A673 (cell line): Measurements from ENCODE around the gene ZCCHC24.

Experiments used
- EZH2 ChIP-seq: fragments of 200-600 bp; sonication (generic); IDR thresholded peaks from 2 replicates; pipeline ENCODE4 v1.6.1; 2017; ENCODE audit warnings: borderline replicate concordance, low read depth, mild to moderate bottlenecking, mixed read lengths, antibody characterized with exemption, low read length; ENCODE audit not compliant: poor library complexity, severe bottlenecking
- TF ChIP-seq, protein P1 (sequence below): fragments of 300-800, 200-600 bp; sonication (generic); conservative IDR thresholded peaks from 2 replicates; pipeline ENCODE4 v1.5.1; 2017; ENCODE audit warnings: low read depth, mild to moderate bottlenecking, antibody characterized with exemption, low read length, moderate library complexity, mixed read lengths

DNA sequence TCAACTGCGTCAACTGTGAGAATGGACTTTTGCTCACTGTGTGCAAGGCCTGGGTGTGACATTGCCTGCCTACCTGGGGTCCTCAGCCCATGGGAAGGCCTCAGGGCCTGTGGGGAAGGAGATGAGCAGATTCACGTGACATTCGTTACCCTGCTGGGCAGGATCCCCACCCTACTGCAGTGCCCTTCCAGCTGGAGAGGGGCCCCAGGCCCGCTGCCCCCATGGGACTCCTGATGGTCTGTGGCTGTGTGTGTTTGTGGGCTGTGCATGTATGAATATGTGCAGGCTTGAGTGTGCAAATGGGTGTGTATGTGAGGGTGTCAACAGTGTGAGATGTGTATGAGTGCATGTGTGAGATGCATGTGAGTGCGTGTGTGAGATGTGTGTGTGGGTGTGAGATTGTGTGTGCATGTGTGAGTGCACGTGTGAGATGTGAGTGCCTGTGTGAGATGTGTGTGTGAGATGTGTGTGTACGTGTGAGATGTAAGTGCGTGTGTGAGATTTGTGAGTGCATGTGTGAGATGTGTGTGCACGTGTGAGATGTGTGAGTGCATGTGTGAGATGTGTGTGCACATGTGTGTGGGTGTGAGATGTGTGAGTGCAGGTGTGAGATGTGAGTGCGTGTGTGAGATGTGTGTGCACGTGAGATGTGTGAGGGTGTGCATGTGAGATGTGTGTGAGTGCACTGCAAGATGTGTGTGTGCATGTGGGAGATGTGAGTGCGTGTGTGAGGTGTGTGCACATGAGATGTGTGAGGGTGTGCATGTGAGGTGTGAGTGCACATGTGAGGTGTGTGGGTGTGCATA, 68.5 kb downstream of the ZCCHC24 start:
- no peak for TF ChIP-seq EZH2
- TF ChIP-seq, protein P1, sequence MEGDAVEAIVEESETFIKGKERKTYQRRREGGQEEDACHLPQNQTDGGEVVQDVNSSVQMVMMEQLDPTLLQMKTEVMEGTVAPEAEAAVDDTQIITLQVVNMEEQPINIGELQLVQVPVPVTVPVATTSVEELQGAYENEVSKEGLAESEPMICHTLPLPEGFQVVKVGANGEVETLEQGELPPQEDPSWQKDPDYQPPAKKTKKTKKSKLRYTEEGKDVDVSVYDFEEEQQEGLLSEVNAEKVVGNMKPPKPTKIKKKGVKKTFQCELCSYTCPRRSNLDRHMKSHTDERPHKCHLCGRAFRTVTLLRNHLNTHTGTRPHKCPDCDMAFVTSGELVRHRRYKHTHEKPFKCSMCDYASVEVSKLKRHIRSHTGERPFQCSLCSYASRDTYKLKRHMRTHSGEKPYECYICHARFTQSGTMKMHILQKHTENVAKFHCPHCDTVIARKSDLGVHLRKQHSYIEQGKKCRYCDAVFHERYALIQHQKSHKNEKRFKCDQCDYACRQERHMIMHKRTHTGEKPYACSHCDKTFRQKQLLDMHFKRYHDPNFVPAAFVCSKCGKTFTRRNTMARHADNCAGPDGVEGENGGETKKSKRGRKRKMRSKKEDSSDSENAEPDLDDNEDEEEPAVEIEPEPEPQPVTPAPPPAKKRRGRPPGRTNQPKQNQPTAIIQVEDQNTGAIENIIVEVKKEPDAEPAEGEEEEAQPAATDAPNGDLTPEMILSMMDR: no peak
